Kidney glomerular epithelial cell (primary cell): ENCODE results near the gene EYA2.

Source experiments
- DNase-seq: peaks from one replicate; lab custom pipeline; 2025; lab: John Stamatoyannopoulos, UW

The EYA2 gene

DNA sequence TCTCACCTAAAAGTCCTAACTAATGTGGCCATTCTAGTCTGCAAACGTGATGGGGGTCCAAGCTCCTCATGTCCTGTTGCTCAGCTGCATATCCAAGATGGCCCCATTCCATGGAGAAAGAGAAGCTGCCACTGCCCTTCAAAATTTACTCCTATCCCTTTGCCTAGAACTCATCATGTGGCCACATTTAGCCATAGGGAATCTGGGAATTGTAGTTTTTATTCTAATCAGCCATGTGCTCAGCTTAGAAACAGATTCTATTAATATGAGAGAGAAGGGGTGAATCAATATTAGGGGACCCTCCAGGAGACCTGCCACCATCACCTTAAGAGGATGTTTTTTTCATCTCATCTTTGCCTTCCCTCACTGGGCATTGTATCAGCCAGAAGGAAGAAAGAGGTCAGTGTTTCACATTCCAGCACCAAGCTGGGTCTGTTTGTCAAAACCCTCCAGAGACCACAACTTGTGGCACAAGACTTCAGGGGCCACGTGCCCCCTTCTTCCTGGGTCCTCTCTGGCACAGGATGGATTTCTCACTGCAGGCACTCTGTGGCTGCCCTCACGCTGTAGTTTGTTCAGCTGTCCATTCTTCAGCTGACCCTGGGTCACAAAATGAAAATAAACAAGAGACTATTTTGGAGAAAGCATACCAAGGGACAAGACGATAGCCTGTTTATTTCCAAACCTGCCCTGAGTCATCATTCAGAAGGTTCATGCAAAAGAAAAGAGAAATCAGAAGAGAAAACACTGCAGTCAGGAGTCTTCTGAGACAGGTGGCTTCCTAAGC lies 172.0 kb downstream of the EYA2 start:
- no peak for DNase-seq

GRCh38 chr20:47067776-47068175 lies 173.1 kb downstream of the EYA2 start:
- DNase-seq: no peak

DNA sequence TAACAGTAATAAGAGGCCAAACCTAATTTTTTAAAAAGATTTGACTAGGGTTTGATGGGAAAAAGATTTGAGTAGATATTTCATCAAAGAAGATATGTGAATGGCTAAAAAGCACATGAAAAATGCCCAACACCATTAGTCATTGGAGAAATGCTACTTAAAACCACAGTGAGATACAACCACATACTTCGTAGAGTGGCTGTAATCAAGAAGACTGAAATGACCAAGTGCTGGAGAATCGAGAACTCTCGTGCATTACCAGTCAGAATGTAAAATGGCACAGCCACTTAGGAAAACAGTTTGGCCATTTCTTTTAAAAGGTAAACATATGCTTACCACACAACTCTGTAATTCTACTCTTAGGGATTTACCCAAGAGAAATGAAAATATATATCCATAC lies 175.5 kb downstream of the EYA2 start:
- no peak for DNase-seq

- DNase-seq: no peak
These were observed 177.1 kb downstream of the EYA2 start for GRCh38 chr20:47071646-47072185.

DNA sequence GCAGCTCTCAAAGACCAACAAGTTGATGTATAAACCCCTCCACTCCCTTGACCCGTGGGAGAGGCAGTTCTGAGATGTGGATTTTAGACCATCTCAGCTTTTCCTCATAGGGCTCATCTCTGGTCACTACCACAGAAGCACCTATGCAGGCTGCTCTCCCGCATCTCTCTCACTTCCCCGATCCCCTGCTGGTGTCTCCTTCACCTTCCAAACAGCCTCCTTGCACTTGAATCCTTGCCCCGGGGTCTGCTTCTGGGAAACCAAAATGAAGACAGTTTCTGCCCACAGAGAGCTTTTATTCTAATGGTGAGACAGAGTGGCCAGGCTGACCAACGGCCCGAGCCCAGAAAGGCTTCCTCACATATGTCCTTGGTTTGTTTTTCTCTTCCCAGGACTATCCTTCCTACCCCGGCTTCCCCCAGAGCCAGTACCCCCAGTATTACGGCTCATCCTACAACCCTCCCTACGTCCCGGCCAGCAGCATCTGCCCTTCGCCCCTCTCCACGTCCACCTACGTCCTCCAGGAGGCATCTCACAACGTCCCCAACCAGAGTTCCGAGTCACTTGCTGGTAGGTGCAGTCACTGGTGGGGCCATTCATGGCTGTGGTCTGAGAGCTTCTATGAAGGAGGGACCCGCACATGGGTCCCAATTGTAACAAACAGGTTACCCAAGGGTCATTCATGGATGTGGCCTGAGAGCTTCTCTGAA lies 179.3 kb downstream of the EYA2 start:
- DNase-seq: no peak

DNA sequence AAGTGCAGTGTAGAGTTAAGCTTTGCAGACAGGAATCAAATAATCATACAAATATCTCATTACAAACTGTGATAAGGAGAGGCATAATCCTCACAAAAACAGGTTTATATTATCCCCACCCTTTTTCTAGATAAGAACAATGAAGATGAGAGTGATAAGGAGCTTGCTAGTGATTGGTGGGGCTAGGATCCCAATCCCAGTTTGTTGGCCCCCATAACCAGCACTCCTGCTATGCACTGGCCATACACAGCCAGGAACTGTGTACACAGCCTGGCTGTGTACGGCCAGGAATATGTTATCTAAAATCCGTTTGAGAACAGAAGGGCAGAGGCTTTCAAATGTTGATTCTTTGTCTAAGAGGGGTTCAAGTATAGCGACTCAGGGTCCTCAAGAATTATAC lies 180.6 kb downstream of the EYA2 start:
- no peak for DNase-seq

DNA sequence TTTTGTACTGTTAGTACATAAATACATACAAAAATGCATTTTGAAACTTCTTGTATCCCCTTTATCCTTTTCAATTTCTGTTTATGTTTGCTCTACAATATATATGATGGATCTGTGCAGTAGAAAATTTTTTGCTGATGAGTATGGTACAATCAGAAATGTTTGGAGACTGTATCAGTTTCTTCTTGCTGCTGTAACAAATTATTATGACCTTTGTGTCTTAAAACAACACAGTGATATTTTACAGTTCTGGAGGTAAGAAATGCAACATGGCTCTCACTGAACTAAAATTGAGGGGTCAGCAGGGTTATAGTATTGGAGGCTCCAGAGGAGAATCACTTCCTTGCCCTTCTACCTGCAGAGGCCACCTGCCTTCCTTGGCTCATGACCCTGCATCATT lies 184.4 kb downstream of the EYA2 start:
- DNase-seq: no peak

GRCh38 chr20:47080365-47080764 lies 185.7 kb downstream of the EYA2 start:
- no peak for DNase-seq

GRCh38 chr20:47086316-47086715 lies 191.7 kb downstream of the EYA2 start:
- DNase-seq: no peak

DNA sequence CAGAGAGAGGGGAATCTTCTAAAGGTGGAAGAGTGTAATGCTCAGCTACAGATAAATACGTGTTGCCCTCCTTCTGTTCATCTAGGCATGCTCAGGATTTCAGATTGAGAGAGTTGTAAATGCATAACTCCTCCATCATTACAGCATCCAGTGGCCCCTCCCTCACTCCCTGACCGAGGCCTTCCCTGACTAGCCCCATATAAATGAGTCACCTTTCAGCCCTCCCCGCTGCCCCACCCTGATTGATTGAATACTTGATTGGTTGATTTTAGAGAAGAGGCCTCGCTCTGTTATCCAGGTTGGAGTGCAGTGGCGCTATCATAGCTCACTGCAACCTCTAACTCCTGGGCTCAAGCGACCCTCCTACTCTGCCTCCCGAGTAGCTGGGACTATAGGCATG lies 193.7 kb downstream of the EYA2 start:
- DNase-seq: no peak

GRCh38 chr20:47089151-47089550 lies 194.5 kb downstream of the EYA2 start:
- no peak for DNase-seq

- no peak for DNase-seq
These were observed 196.2 kb downstream of the EYA2 start for GRCh38 chr20:47090835-47091234.

- no peak for DNase-seq
These were observed 198.8 kb downstream of the EYA2 start for GRCh38 chr20:47093320-47093966.

- DNase-seq: no peak
These were observed 201.0 kb downstream of the EYA2 start for GRCh38 chr20:47095690-47096089.

- DNase-seq: no peak
These were observed 203.3 kb downstream of the EYA2 start for GRCh38 chr20:47097691-47098622.

DNA sequence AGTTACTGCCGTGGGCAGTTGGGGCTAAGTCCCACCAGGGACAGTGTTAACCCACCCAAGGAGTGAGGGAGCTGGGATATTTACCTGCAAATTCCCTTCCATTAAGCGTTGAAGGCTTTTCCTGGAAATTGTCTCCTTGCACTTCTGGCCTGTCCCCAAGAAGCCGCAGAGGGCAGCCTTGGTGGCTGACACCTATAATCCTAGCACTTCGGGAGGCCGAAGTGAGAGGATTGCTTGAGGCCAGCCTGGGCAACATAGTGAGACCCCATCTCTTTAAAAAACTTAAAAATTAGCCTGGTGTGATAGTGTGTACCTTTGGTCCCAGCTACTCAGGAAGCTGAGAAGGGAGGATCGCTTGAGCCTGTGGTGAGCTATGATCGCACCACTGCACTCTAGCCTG lies 204.4 kb downstream of the EYA2 start:
- DNase-seq: no peak

DNA sequence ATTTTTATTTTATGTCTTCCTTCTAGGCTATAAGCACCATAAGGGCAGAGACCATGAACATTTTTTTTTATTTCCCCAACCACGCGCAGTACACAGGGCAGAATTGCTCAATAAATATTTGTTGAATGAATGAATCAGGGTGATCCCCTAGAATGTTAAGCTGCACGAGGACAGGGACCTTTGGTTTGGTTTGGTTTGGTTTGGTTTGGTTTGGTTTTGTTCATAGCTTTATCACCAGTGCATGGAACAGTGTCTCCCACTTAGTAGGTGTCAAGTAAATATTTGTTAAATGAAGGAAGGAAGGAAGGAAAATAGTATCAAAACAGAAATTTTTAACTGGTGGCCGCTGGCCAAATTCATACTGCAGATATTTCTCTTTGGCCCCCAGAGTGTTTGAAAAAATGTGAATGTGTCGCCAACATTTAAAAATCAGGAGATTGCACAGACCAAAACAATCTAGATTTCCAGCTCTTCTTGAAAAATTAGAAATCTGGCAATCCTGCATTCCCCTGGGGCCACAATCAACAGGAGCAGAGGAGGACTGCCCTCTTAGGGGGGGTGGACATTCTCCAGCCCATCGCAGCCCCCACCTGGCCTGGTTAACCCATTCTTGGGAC lies 205.3 kb downstream of the EYA2 start:
- DNase-seq: no peak

- DNase-seq: no peak
These were observed 208.0 kb downstream of the EYA2 start for GRCh38 chr20:47102629-47103028.

- DNase-seq: no peak
These were observed 212.1 kb downstream of the EYA2 start for GRCh38 chr20:47106786-47107185.

- DNase-seq: no peak
These were observed 214.4 kb downstream of the EYA2 start for GRCh38 chr20:47108994-47109393.

DNA sequence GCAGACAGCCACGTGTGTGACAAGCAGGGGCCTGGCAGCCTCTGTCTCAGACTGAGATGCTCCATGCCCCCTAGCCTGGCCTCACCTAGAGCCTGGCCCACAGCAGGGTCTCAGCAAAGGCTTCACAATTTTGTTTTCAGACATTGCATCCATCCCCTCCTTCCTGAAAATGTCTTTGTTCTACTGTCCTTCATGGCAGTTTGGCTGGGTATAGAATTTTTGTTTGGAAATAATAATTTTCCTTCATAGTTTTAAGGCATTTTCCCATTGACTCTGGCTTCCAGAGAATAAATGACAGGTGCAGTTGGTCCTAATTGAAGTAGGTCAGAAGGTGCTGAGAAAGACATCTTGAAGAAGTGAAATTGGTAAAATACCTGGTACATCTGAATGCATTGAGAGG lies 216.2 kb downstream of the EYA2 start:
- DNase-seq: no peak
